Hematopoietic multipotent progenitor cell treated with erythropoietin and hydrocortisone succinate and interleukin-3 and kit ligand, for 6 days (in vitro differentiated cells): ENCODE results near the gene TRNT1.

Source experiments
- DNase-seq: peaks from one replicate; pipeline ENCODE4 v3.0.0-alpha.2; 2015

The TRNT1 gene

DNA sequence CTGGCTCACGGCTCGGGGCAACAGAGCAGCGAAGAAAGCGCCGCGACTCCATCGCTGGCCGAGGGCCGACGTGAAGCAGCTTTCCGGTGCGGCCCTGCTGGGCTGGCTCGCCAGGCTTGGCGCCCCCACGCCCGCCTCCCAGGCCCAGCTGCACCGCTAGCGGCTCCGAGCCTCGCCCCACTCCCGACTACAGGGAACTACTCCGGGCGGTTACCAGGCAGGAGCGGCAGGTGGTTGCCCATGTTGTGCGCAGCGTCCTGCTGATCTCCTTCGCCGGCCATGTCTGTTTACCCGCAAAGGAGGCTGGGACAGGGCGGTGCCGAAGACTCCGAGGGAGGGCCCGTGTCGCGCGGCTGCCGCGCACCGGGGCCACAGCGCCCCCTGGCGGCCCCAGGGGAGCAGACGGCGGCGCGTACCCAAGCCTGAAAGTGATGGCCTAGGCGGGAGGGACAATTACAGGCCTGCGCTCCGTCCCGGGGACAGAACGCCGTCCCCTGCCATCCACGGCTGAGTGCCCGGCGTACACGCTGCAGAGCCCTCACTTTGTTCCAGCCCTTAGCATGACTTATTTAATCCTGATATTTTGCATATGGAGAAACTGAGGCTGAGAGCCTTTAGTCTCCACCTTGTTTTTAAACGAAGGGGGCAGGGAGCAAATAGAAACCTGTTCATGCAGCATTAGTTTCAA is 52.8 kb downstream of the TRNT1 start, which contains the start of gene CRBN:
TSS of gene CRBN (minus strand) at position 285 of the 688 bp plus-strand sequence. CDS start at position 281, 4 bp downstream.
- DNase-seq = peak; percentile 91

DNA sequence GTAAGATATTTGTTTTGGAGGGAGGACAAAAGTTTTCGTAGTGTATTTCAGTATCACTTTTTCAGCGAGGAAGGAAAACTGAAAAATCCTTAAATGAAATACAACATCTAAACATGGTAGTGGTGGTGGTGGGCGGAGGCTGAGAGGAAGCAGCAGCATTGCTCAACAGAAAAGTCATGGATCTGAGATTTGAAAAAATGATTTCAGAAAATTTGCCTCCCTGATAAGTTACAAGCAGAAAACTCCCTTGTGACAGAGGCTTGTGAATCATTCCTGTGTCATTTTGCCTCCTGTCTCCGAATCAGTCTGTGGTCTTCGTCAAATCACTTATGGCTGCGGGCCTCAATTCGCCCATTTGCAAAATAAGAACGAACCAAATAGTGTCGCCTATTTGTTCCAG is 53.7 kb downstream of the TRNT1 start:
- no peak for DNase-seq

DNA sequence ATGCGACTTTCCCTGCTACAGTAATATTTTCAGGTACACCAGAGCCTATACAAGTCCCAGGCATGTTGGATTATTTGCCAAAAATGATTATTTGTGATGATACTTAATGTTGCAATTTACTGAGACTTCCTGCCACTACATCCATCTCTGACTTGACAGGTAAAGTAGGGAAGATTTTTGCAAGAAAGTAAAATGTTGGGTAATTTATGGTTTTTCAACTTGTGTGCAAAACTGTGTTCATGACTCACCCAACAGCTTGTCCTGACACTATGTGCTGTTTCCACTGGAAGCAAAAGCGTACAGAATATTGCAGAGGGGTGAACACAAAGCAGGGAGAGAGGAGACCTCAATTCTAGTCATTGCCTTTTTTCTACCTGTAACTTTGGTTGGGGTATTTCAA is 58.1 kb downstream of the TRNT1 start:
- no peak for DNase-seq

GRCh38 chr3:3189102-3189727 is 62.5 kb downstream of the TRNT1 start:
- DNase-seq = peak; percentile 37

GRCh38 chr3:3189961-3190360 is 63.2 kb downstream of the TRNT1 start:
- no peak for DNase-seq

- peak; percentile 94 for DNase-seq
Observed at GRCh38 chr3:3191675-3192285, 65.0 kb downstream of the TRNT1 start.

DNA sequence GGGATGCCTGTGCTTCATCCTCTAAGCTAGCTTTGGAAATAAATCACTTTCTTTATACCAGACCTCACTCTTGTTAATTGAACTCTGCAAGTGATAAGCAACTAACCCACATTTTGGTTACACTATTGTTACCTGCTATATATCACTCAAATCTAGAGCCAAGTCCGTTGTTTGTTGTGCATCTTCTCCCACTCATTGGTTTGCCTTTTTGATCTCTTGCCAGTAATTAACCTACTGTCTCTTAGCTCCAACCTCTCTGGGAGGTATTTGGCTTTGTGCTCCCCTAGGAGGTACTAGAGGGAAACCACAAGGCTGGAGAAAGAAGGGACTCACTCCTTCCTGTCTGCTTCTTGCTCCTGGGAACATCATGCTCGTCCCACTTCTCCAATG is 65.5 kb downstream of the TRNT1 start:
- peak; percentile 50 for DNase-seq

DNA sequence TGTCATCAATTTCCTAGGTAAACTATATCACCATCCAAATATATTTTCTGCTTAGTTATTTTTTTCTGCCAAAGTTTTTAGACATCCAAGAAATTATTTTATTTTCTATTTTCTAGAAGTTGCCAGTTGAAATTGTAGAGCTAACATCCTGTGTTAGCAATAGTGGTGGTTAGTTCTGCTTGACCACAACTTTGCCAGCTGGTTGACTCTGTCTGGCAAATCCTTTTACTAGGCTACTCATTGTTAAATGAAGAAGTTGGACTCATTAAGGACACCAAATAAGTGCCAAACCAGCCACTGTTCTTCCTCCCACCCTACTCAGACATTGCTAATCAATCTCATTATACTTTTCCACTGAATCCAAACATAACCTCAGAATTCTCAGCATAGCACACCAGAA is 68.1 kb downstream of the TRNT1 start:
- DNase-seq = peak; percentile 30

GRCh38 chr3:3196148-3196861 is 69.6 kb downstream of the TRNT1 start:
- peak; percentile 66 for DNase-seq
